Neuronal stem cell (in vitro differentiated cells): ENCODE data around the gene PCBP3.

Source experiments
- DNase-seq: peaks from one replicate; pipeline ENCODE4 v3.0.0-alpha.2; 2013; ENCODE audit warnings: low spot score
- H2AFZ ChIP-seq: one replicate; pipeline ENCODE4 v1.6.1; 2013; ENCODE audit warnings: mild to moderate bottlenecking, low read length, inconsistent platforms
- H2AK5ac ChIP-seq: 2 replicates; pipeline ENCODE4 v1.6.1; 2013; ENCODE audit warnings: low read depth, mild to moderate bottlenecking, inconsistent platforms, low read length, moderate library complexity, mixed read lengths
- H2BK120ac ChIP-seq: 2 replicates; pipeline ENCODE4 v1.6.1; 2013; ENCODE audit warnings: low read depth, mild to moderate bottlenecking, inconsistent platforms, low read length, moderate library complexity, mixed read lengths
- H2BK12ac ChIP-seq: one replicate; pipeline ENCODE4 v1.6.1; 2013; ENCODE audit warnings: low read length, inconsistent platforms
- H2BK15ac ChIP-seq: 2 replicates; pipeline ENCODE4 v1.6.1; 2013; ENCODE audit warnings: mild to moderate bottlenecking, low read length, inconsistent platforms, mixed read lengths
- H2BK5ac ChIP-seq: one replicate; pipeline ENCODE4 v1.6.1; 2013; ENCODE audit warnings: inconsistent platforms, mild to moderate bottlenecking, low read length, moderate library complexity
- H3K14ac ChIP-seq: one replicate; pipeline ENCODE4 v1.6.1; 2013; ENCODE audit warnings: low read length, inconsistent platforms
- H3K18ac ChIP-seq: 2 replicates; pipeline ENCODE4 v1.6.1; 2013; ENCODE audit warnings: low read length, inconsistent platforms
- H3K23ac ChIP-seq: 2 replicates; pipeline ENCODE4 v1.6.1; 2013; ENCODE audit warnings: low read depth, mild to moderate bottlenecking, mixed read lengths, low read length, inconsistent platforms; ENCODE audit not compliant: poor library complexity
- H3K27ac ChIP-seq: replicated peaks from 3 replicates; pipeline ENCODE4 v1.5.1; 2013; ENCODE audit warnings: low read length, inconsistent platforms
- H3K27me3 ChIP-seq, 3 experiments: 2 replicates each; pipeline ENCODE4 v1.6.1; 2013; ENCODE audit warnings: low read length in 3 of 3, mild to moderate bottlenecking in 2 of 3, inconsistent platforms in 1 of 3, low read depth in 1 of 3, mixed read lengths in 1 of 3, moderate library complexity in 1 of 3; ENCODE audit not compliant: control insufficient read depth in 3 of 3, insufficient read depth in 3 of 3
- H3K36me3 ChIP-seq, 2 donors: replicated peaks in 1 of 2; 2 replicates each; pipeline ENCODE4 v1.6.1; 2013; ENCODE audit warnings: low read length in 2 of 2; ENCODE audit not compliant: control insufficient read depth in 2 of 2, insufficient read depth in 2 of 2
- H3K4ac ChIP-seq: 2 replicates; pipeline ENCODE4 v1.6.1; 2013; ENCODE audit warnings: inconsistent platforms, mild to moderate bottlenecking, low read length, moderate library complexity
- H3K4me1 ChIP-seq, 2 donors: 1 replicate in 1 of 2; 2 replicates in 1 of 2; pipeline ENCODE4 v1.6.1; 2013; ENCODE audit warnings: low read length in 2 of 2, low read depth in 1 of 2; ENCODE audit not compliant: control insufficient read depth in 2 of 2, insufficient read depth in 1 of 2
- H3K4me2 ChIP-seq: one replicate; pipeline ENCODE4 v1.6.1; 2013; ENCODE audit warnings: mild to moderate bottlenecking, low read length, inconsistent platforms; ENCODE audit not compliant: insufficient read depth, poor library complexity, severe bottlenecking
- H3K4me3 ChIP-seq, 2 donors: 2 replicates each; pipeline ENCODE4 v1.5.1; 2013; ENCODE audit warnings: low read length in 2 of 2, mild to moderate bottlenecking in 2 of 2, inconsistent platforms in 1 of 2, moderate library complexity in 1 of 2
- H3K79me1 ChIP-seq: one replicate; pipeline ENCODE4 v1.6.1; 2013; ENCODE audit warnings: low read depth, mild to moderate bottlenecking, inconsistent platforms, low read length, moderate library complexity
- H3K9ac ChIP-seq: one replicate; pipeline ENCODE4 v1.6.1; 2013; ENCODE audit warnings: mild to moderate bottlenecking, low read depth, low read length, inconsistent platforms; ENCODE audit not compliant: poor library complexity
- H3K9me3 ChIP-seq, 2 donors: replicated peaks in 1 of 2; 2 replicates each; pipeline versions ENCODE3 to v1.6.1; 2013; ENCODE audit warnings: low read length in 2 of 2, mild to moderate bottlenecking in 2 of 2, inconsistent platforms in 1 of 2, low read depth in 1 of 2, mixed read lengths in 1 of 2, moderate library complexity in 1 of 2; ENCODE audit not compliant: control insufficient read depth in 2 of 2, insufficient read depth in 1 of 2
- H4K8ac ChIP-seq: one replicate; pipeline ENCODE4 v1.6.1; 2013; ENCODE audit warnings: low read depth, mild to moderate bottlenecking, inconsistent platforms, low read length, moderate library complexity
- H4K91ac ChIP-seq: one replicate; pipeline ENCODE4 v1.6.1; 2013; ENCODE audit warnings: low read length, low read depth, mild to moderate bottlenecking, inconsistent platforms; ENCODE audit not compliant: poor library complexity
- WGBS, 2 donors: extraction: QIAGEN DNeasy Blood & Tissue Kit; methylation state at CpG; one replicate each; pipeline ENCODE4 v1.1.7; 2013; ENCODE audit warnings: missing lambda C conversion rate in 2 of 2, mixed read lengths in 1 of 2; ENCODE audit not compliant: insufficient read length in 2 of 2, insufficient replicate concordance in 1 of 2; ENCODE audit errors: extremely low coverage in 2 of 2; 5-methylcytosine and 5-hydroxymethylcytosine counted together

Gene PCBP3

DNA sequence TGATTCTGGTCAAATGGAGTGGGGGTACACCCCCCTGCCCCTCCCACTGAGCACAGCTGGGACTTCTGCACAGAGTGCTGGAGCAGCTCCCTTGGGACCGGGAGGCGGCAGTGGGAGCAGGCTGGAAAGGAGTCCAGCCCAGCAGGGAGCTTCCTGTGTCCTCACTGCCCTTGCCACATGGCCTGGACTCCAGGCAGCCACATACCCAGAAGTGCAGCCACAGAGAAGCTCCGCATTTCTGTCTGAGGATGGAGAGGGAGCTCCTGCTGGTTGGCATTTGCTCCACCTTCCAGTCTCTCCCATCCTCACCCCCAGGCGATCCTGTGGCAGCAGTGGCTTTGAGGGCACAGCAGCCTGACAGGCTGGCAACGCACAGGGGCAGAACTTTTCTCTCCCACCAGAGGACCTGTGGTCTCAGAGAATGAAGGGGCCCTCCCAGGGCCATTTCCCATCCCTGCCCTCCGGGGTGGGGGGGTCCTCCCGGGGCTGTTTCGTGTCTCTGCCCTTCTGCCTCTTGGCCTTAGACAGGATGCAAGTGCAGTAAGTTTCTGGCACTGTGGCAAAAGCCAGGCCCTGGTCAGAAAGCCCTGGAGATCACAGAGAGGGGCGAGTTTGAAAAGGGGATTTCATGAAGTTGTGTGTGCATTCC is 234.4 kb downstream of the PCBP3 start:
- Histone ChIP-seq H3K27me3 (peaks cover 0 to 49% (median 0%) of the 10 kb centered on the region in 3 experiments), H2BK5ac (no peak overlapping the region), H3K18ac (peak overlapping the region; percentile 57), H2AFZ (no peak overlapping the region), H4K91ac (no peak overlapping the region), H2BK15ac (no peak overlapping the region), H3K9me3 (no peaks in the 10 kb centered on the region), H2BK120ac (no peak overlapping the region), H3K27ac (no peak overlapping the region), H3K4ac (no peak overlapping the region), H2BK12ac (no peak overlapping the region), H3K14ac (no peak overlapping the region), H2AK5ac (no peak overlapping the region), H3K4me2 (no peak overlapping the region), H3K9ac (no peak overlapping the region), H4K8ac (no peak overlapping the region), H3K23ac (no peak overlapping the region), H3K36me3 (no peaks in the 10 kb centered on the region), H3K79me1 (no peaks in the 10 kb centered on the region), H3K4me3 (no peak overlapping the region), H3K4me1 (peaks cover 13 to 23% of the 10 kb centered on the region in 2 donors)
- WGBS, 2 donors, result no CpG with 5 or more reads among the region's 9 CpGs
- no peak for DNase-seq

DNA sequence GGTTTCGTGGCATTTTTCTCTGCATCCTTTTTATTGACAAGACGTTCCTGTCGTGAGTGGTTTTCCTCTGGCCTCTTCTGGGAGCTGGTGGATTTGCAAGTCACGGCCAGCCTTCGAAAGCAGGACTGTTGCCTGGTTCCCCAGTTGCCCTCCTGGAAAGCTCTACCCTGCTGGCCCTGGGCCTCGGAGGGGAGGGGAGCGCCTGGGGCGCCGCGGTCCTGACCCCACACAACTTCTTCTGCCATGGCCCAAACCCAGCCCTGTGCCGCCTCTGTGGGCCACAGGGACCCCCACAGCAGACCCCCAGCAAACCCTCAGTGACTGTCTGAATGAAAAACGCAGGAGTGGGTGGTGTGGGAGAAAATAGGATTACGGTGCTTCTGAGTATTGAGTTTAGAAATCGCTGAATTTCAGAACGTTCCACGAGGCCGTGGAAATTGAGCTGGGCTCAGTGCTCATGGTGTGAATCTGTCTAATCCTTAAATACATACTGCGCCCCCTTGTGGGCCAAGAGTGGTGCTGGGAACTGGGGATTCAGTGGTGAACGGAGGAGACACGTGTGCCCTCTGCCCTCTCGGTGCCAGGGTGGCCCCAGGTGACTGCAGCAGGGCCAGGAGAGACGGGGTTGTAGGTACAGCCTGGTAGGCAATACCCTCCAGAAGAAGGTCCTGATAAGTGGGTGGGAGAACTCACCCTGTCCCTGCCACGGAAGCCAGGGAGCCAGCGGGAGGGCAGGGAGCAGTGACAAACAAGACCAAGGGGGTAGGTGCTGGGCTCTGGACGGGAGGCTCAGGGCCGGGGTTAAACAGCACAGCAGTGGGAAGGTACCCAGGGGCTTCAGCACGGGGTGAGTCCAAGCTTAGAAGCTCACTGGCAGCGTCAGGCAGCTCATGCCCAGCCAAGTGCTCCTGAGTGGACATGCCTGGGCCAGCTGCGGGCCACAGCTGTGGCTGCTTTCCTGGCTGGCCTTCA is 236.9 kb downstream of the PCBP3 start:
- peak overlapping the region; percentile 9 for H3K18ac ChIP-seq
- H3K9ac ChIP-seq, result no peak overlapping the region
- no peak overlapping the region for H3K23ac ChIP-seq
- H3K4me2 ChIP-seq, result no peak overlapping the region
- peak; percentile 78 for DNase-seq
- peak overlapping the region; percentile 25 for H4K8ac ChIP-seq
- H2BK5ac ChIP-seq, result no peak overlapping the region
- H3K14ac ChIP-seq, result no peak overlapping the region
- H3K4me3 ChIP-seq, result no peak overlapping the region
- no peak overlapping the region for H2BK15ac ChIP-seq
- H2BK12ac ChIP-seq, result no peak overlapping the region
- no peaks in the 10 kb centered on the region for H3K36me3 ChIP-seq
- H3K4me1 ChIP-seq, result peaks cover 10 to 14% of the 10 kb centered on the region in 2 donors
- no peak overlapping the region for H3K4ac ChIP-seq
- H3K27ac ChIP-seq, result no peak overlapping the region
- H3K27me3 ChIP-seq, result peaks cover 0 to 56% (median 0%) of the 10 kb centered on the region in 3 experiments
- no peaks in the 10 kb centered on the region for H3K9me3 ChIP-seq
- no peak overlapping the region for H2BK120ac ChIP-seq
- no CpG with 5 or more reads among the region's 29 CpGs for WGBS, 2 donors
- H3K79me1 ChIP-seq, result no peaks in the 10 kb centered on the region
- no peak overlapping the region for H4K91ac ChIP-seq
- no peak overlapping the region for H2AFZ ChIP-seq
- no peak overlapping the region for H2AK5ac ChIP-seq

- H4K91ac ChIP-seq, result no peak overlapping the region
- no peak for DNase-seq
- H2BK120ac ChIP-seq, result no peak overlapping the region
- H2AFZ ChIP-seq, result no peak overlapping the region
- no peak overlapping the region for H3K4me3 ChIP-seq
- no peak overlapping the region for H2AK5ac ChIP-seq
- H2BK15ac ChIP-seq, result no peak overlapping the region
- H3K4me2 ChIP-seq, result no peak overlapping the region
- H3K23ac ChIP-seq, result no peak overlapping the region
- no peak overlapping the region for H3K27ac ChIP-seq
- peaks cover 0 to 56% (median 0%) of the 10 kb centered on the region in 3 experiments for H3K27me3 ChIP-seq
- no peak overlapping the region for H2BK5ac ChIP-seq
- WGBS, 2 donors, result no CpG with 5 or more reads among the region's 8 CpGs
- no peak overlapping the region for H4K8ac ChIP-seq
- no peak overlapping the region for H2BK12ac ChIP-seq
- H3K14ac ChIP-seq, result no peak overlapping the region
- no peak overlapping the region for H3K9ac ChIP-seq
- no peaks in the 10 kb centered on the region for H3K4me1 ChIP-seq
- no peak overlapping the region for H3K18ac ChIP-seq
- H3K9me3 ChIP-seq, result no peaks in the 10 kb centered on the region
- no peak overlapping the region for H3K4ac ChIP-seq
- no peaks in the 10 kb centered on the region for H3K79me1 ChIP-seq
- H3K36me3 ChIP-seq, result no peaks in the 10 kb centered on the region
Measured at GRCh38 chr21:45882645-45883044, 239.1 kb downstream of the PCBP3 start.

GRCh38 chr21:45883090-45883489 is 239.6 kb downstream of the PCBP3 start:
- H3K4me1 ChIP-seq, result no peaks in the 10 kb centered on the region
- no peak overlapping the region for H3K4me3 ChIP-seq
- DNase-seq, result no peak
- H3K27me3 ChIP-seq, result peaks cover 0 to 61% (median 0%) of the 10 kb centered on the region in 3 experiments
- H2BK120ac ChIP-seq, result no peak overlapping the region
- no peak overlapping the region for H3K9ac ChIP-seq
- no peak overlapping the region for H4K91ac ChIP-seq
- H3K18ac ChIP-seq, result no peak overlapping the region
- H4K8ac ChIP-seq, result no peak overlapping the region
- no peaks in the 10 kb centered on the region for H3K79me1 ChIP-seq
- no peak overlapping the region for H2BK5ac ChIP-seq
- H3K9me3 ChIP-seq, result no peaks in the 10 kb centered on the region
- no peak overlapping the region for H2AK5ac ChIP-seq
- H3K36me3 ChIP-seq, result no peaks in the 10 kb centered on the region
- H3K14ac ChIP-seq, result no peak overlapping the region
- H2BK15ac ChIP-seq, result no peak overlapping the region
- H2AFZ ChIP-seq, result no peak overlapping the region
- H3K27ac ChIP-seq, result no peak overlapping the region
- no peak overlapping the region for H3K4ac ChIP-seq
- no peak overlapping the region for H3K4me2 ChIP-seq
- no peak overlapping the region for H3K23ac ChIP-seq
- H2BK12ac ChIP-seq, result no peak overlapping the region
- no CpG with 5 or more reads among the region's 4 CpGs for WGBS, 2 donors
